Neural progenitor cell (in vitro differentiated cells): Measurements from ENCODE around the gene ADISSP.

Experiments used
- CTCF ChIP-seq: fragments of 200-600 bp; sonication (generic); IDR thresholded peaks from 2 replicates; pipeline ENCODE4 v1.5.1; 2017; ENCODE audit warnings: antibody characterized with exemption, mild to moderate bottlenecking
- EZH2phosphoT487 ChIP-seq: fragments of 200-600 bp; sonication (generic); IDR thresholded peaks from 2 replicates; pipeline ENCODE4 v1.6.1; 2017; ENCODE audit warnings: antibody characterized with exemption

- TF ChIP-seq CTCF (no peak), EZH2phosphoT487 (no peak)
Measured at GRCh38 chr20:3739926-3740451, 27.6 kb downstream of the ADISSP start.
